Psoas muscle (tissue), 8 donors: ENCODE measurements around the gene ETV6. TPM values are rescaled to one million over a fixed set of nuclear protein-coding genes. Genes with fewer than 3 reads are reported as not detected.

Source experiments
- ATAC-seq, 4 donors: fragments of 200-7000 bp; cut with Tn5 transposase; one replicate each; pipeline ENCODE4 v1.9.1; 2020; ENCODE audit warnings: moderate library complexity in 3 of 4, mild to moderate bottlenecking in 2 of 4
- DNase-seq, 2 donors: peaks; one replicate each; pipeline ENCODE4 v3.0.0-alpha.2; 2020
- H3K27ac ChIP-seq: fragments of 200-600 bp; one replicate; pipeline ENCODE4 v1.8.0; 2022
- H3K27me3 ChIP-seq, 3 donors: fragments of 200-600 bp in 1 of 3; one replicate each; pipeline versions ENCODE4 v1.6.1 to v1.8.0; 2013 to 2022; ENCODE audit warnings: low read length in 2 of 3, mild to moderate bottlenecking in 2 of 3, moderate library complexity in 1 of 3; ENCODE audit not compliant: insufficient read depth in 3 of 3
- H3K36me3 ChIP-seq, 2 donors: fragments of 200-600 bp in 1 of 2; one replicate each; pipeline versions ENCODE4 v1.6.1 to v1.8.0; 2013 to 2022; ENCODE audit warnings: low read depth in 1 of 2, mild to moderate bottlenecking in 1 of 2, moderate library complexity in 1 of 2; ENCODE audit not compliant: insufficient read depth in 1 of 2
- H3K4me1 ChIP-seq: fragments of 200-600 bp; one replicate; pipeline ENCODE4 v1.8.0; 2022
- H3K4me3 ChIP-seq: fragments of 200-600 bp; one replicate; pipeline ENCODE4 v1.8.0; 2022; ENCODE audit warnings: mild to moderate bottlenecking
- H3K9me3 ChIP-seq: fragments of 200-600 bp; one replicate; pipeline ENCODE4 v1.8.0; 2022
- WGBS, 3 donors: extraction: QIAGEN DNeasy Blood & Tissue Kit; methylation state at CpG; one replicate each; pipeline versions ENCODE4 v1.1.6 to v1.1.7; 2013; 5-methylcytosine and 5-hydroxymethylcytosine counted together
- intact Hi-C, 2 donors: fragments of 100-400 bp; cut with DNase I; formaldehyde crosslinking; loops; one replicate each; pipeline versions ENCODE4 v1.11.0 to v1.14.2; 2022
- polyA plus RNA-seq, 3 donors: library from polyadenylated mRNA; stranded (reverse); fragments of 200-250 nt; gene quantifications; one replicate each; pipeline ENCODE4 v1.2.3, GENCODE V29; 2013
- total RNA-seq, 4 donors: library from RNA; stranded (reverse); fragmentation: NEBNext Ultra II Directional in 2 of 4; extraction: Animal tissue kit (Norgen Biotek cat#: 25700) in 2 of 4; gene quantifications; one replicate each; pipeline versions ENCODE4 v1.2.1 to v1.2.4, GENCODE V29; 2021 to 2023
- TF ChIP-seq, protein P1 (sequence below): fragments of 200-600 bp; IDR thresholded peaks from one replicate; pipeline ENCODE4 v1.8.0; 2022; ENCODE audit warnings: antibody characterized with exemption
- donor health status: healthy with polysubstance abuse.
- donor health status: DM: no; HTN: no; CAD: no; lungs with moderate emphysema.
- donor health status: Bipolar disorder and iron deficiency.
- donor health status: healthy.
- donor health status: DM: yes; HTN: yes; CAD: no.
- donor health status: DM: no; HTN: no; CAD: no.
- donor health status: DM: no; HTN: no; CAD: no.
- donor health status: DM: yes; HTN: yes; CAD: no.

Gene ETV6
- total and polyA plus RNA-seq, 7 donors: 2.8 to 22.9 (median 4.9) TPM

DNA sequence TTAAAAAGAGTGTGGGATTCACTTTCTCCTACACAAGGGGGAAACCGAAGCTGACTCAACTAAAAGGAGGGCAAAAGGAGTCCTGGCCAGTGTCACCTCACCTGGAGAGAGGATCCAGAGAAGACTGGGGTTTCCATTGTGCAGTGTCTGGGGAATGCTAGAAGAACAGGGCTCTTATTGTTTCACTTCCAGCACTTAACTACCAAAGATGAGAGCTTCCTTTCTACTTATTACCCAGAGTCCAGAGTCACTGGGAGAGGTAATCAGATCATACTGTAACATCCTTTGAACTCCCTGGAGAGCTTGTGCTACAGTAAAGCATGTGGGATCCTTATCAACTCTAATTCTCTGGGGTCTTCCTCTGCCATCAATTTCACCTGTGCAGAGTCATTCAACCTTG lies 272.9 kb downstream of the ETV6 start:
- WGBS, 3 donors: 70 to 75% (median 73%) methylated on average over 1 of the region's 1 CpG
- Histone ChIP-seq H3K9me3 (no peaks in the 10 kb centered on the region), H3K4me3 (no peak overlapping the region), H3K4me1 (no peaks in the 10 kb centered on the region), H3K36me3 (no peaks in the 10 kb centered on the region), H3K27me3 (peaks cover 0 to 1% (median 0%) of the 10 kb centered on the region in 3 donors), H3K27ac (no peak overlapping the region)
- DNase-seq: no peak
- intact Hi-C loops: no loop called here
- TF ChIP-seq, protein P1, sequence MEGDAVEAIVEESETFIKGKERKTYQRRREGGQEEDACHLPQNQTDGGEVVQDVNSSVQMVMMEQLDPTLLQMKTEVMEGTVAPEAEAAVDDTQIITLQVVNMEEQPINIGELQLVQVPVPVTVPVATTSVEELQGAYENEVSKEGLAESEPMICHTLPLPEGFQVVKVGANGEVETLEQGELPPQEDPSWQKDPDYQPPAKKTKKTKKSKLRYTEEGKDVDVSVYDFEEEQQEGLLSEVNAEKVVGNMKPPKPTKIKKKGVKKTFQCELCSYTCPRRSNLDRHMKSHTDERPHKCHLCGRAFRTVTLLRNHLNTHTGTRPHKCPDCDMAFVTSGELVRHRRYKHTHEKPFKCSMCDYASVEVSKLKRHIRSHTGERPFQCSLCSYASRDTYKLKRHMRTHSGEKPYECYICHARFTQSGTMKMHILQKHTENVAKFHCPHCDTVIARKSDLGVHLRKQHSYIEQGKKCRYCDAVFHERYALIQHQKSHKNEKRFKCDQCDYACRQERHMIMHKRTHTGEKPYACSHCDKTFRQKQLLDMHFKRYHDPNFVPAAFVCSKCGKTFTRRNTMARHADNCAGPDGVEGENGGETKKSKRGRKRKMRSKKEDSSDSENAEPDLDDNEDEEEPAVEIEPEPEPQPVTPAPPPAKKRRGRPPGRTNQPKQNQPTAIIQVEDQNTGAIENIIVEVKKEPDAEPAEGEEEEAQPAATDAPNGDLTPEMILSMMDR: no peak
- no peak for ATAC-seq

GRCh38 chr12:11923067-11923466 lies 273.6 kb downstream of the ETV6 start:
- DNase-seq: no peak
- H3K27ac ChIP-seq: no peak overlapping the region
- H3K4me3 ChIP-seq: no peak overlapping the region
- intact Hi-C loops: no loop called here
- no peaks in the 10 kb centered on the region for H3K9me3 ChIP-seq
- no peaks in the 10 kb centered on the region for H3K4me1 ChIP-seq
- TF ChIP-seq, protein P1: no peak
- no peak for ATAC-seq
- WGBS, 3 donors: 85 to 87% (median 86%) methylated on average over 3 of the region's 3 CpGs
- no peaks in the 10 kb centered on the region for H3K36me3 ChIP-seq
- H3K27me3 ChIP-seq: peaks cover 0 to 1% (median 0%) of the 10 kb centered on the region in 3 donors

- no peak for DNase-seq
- Histone ChIP-seq H3K4me3 (no peak overlapping the region), H3K36me3 (no peaks in the 10 kb centered on the region), H3K27me3 (peaks cover 0 to 1% (median 0%) of the 10 kb centered on the region in 3 donors), H3K27ac (no peak overlapping the region), H3K9me3 (no peaks in the 10 kb centered on the region), H3K4me1 (no peaks in the 10 kb centered on the region)
- ATAC-seq: no peak
- intact Hi-C loops: no loop called here
- 64 to 68% (median 65%) methylated on average over 15 of the region's 15 CpGs for WGBS, 3 donors
- TF ChIP-seq, protein P1: no peak
These were observed 277.9 kb downstream of the ETV6 start for GRCh38 chr12:11927286-11927935.

DNA sequence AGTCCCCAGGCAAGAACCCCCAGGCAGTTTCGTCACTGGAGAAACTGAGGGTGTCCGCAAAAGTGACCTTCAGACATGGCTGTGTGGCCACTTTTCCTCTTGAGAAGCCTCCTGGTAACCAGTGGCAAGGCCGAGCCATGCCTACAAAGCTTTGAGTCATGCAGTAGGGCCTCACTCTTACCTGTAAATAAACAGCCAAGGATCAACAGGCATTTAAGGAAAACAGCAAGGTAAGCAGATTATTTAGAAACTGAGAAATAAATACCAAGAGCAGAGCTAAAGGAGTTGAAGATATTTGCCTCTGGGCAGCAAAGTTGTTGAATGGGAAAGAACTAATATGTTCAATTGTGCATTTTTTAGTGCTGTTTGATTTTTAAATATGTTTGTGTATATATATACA lies 280.2 kb downstream of the ETV6 start:
- H3K36me3 ChIP-seq: no peaks in the 10 kb centered on the region
- ATAC-seq: no peak
- H3K4me3 ChIP-seq: no peak overlapping the region
- peaks cover 0 to 1% (median 0%) of the 10 kb centered on the region in 3 donors for H3K27me3 ChIP-seq
- H3K4me1 ChIP-seq: no peaks in the 10 kb centered on the region
- DNase-seq: no peak
- intact Hi-C loops: no loop called here
- no peak overlapping the region for H3K27ac ChIP-seq
- H3K9me3 ChIP-seq: no peaks in the 10 kb centered on the region
- TF ChIP-seq, protein P1: no peak
- 90 to 97% (median 94%) methylated on average over 3 of the region's 3 CpGs for WGBS, 3 donors

DNA sequence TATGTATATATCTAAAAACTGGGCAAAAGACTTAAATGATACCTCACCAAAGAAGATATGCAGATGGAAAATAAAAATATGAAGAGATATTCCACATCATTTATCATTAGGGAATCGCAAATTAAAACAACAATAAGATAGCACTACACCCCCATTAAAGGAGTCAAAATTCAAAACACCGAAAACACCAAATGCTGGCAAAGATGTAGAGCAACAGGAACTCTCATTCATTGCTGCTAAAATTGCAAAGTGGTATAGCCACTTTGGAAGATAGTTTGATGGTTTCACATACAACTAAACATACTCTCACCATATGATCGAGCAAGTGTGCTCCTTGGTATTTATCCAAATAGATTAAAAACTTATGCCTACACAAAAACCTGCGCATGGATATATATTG lies 289.7 kb downstream of the ETV6 start:
- no peak for DNase-seq
- intact Hi-C loops: no loop called here
- 97% methylated on average over 4 of the region's 4 CpGs for WGBS, 3 donors
- Histone ChIP-seq H3K4me3 (no peak overlapping the region), H3K9me3 (no peaks in the 10 kb centered on the region), H3K4me1 (no peaks in the 10 kb centered on the region), H3K36me3 (no peaks in the 10 kb centered on the region), H3K27me3 (no peaks in the 10 kb centered on the region), H3K27ac (no peak overlapping the region)
- TF ChIP-seq, protein P1: no peak
- no peak for ATAC-seq
